GM12872 (cell line): Measurements from ENCODE around the gene GDF7.

Source experiments
- CTCF ChIP-seq: IDR thresholded peaks from 3 replicates; pipeline ENCODE4 v1.5.1; 2011; ENCODE audit warnings: low read depth, mild to moderate bottlenecking, low read length, moderate library complexity; ENCODE audit not compliant: insufficient read depth

The GDF7 gene

DNA sequence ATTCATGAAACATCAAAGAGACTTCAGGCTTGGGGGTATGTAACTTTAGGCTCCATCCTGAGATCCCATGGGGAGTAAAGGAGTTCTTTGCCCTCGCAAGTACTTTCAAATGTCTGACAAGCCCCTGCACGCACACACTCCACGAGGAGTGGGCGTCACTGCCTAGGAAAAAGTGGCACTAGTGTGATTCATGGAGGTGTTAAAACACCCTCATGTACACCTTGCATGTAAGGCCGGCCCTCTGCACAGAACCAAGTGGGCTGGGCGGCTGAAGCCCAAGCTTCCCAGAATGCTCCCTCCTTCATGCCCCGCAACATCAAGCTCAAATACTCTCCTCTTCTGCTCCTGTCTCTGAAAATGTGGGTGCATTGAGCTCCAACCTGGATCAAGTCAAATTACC, 23.9 kb upstream of the GDF7 start:
- no peak for TF ChIP-seq CTCF

- TF ChIP-seq CTCF, result no peak
Observed at GRCh38 chr2:20643826-20644225, 23.1 kb upstream of the GDF7 start.

- TF ChIP-seq CTCF, result no peak
Observed at GRCh38 chr2:20645301-20645701, 21.6 kb upstream of the GDF7 start.

GRCh38 chr2:20645761-20646160, 21.2 kb upstream of the GDF7 start:
- no peak for TF ChIP-seq CTCF

DNA sequence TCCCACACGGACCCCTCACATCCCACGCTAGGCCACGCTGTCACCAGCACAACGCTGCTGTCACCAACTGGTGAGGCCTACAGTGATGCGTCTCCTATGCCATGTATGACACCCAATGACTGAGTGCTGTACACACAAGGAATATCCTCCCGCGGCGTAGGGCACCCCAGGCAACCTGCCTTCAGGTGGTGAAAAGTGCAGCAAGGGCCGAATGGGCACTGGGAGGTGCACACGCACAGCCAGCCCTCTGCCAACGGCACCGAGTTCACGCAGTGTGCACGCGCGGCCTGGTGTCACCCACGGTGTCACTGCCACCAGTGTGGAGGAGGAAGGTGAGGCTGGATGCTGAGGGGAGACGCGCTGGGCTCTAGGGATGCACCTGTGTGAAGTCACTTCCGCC, 20.5 kb upstream of the GDF7 start:
- TF ChIP-seq CTCF, result no peak

DNA sequence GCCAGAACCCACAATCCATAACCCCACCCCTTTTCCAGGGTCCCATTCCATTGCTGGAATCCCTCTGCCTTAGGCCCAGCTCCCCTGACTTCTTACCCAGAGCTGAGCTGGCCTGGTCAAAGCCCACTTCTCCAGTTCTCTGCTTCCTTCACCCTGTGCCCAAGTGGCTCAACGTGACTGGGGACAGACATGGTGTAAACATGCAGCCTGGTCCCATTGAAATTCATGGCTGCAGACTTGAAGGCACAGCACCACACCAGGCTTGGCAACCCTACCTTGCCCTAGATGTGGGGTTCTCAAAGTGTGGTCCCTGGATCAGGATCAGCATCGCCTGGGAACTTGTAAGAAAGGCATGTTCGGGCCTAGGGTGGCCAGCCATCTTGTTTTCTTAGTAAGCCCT, 19.7 kb upstream of the GDF7 start:
- no peak for TF ChIP-seq CTCF

DNA sequence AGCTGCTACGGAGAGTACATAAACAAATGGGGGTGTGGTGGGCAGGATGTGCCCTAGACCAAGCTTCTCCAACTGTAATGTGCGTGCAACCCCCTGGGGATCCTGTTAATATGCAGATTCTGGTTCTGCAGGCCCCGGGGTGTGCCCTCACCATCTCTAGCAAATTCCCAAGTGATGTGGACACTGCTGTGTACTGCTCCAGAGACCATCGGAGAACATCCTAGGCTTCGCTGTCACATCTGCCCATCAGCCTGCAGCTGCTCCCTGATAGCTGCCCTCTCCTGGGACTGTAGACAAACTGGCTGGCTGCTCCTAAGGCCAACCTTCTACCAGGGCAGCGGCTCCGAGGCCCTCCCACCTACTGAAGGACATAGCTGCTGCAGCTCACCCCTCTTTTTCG, 19.2 kb upstream of the GDF7 start:
- TF ChIP-seq CTCF, result no peak

GRCh38 chr2:20648206-20648605, 18.7 kb upstream of the GDF7 start:
- TF ChIP-seq CTCF, result no peak
